HG02678 (cell line): ENCODE results near the gene CELA2A.
"Not testable (repeated sequence)": the region's sequence is repeated elsewhere in the genome, so short reads cannot be mapped to it uniquely, and the experiment has no call there.

Experiments used
- ATAC-seq: cut with Tn5 transposase; IDR thresholded peaks from one replicate; pipeline ENCODE4 v1.9.1; 2021; ENCODE audit warnings: mild to moderate bottlenecking, moderate library complexity; ENCODE audit not compliant: unreplicated experiment

Gene CELA2A

GRCh38 chr1:15444468-15445389, 11.8 kb upstream of the CELA2A start:
- no peak for ATAC-seq

GRCh38 chr1:15445390-15446122, 11.0 kb upstream of the CELA2A start:
- no peak for ATAC-seq

GRCh38 chr1:15446212-15446611, 10.3 kb upstream of the CELA2A start:
- no peak for ATAC-seq

- no peak for ATAC-seq
These were observed 7.6 kb upstream of the CELA2A start for GRCh38 chr1:15448877-15449462.

- ATAC-seq: no peak
These were observed 7.0 kb upstream of the CELA2A start for GRCh38 chr1:15449567-15449966.

- ATAC-seq: no peak
These were observed 5.4 kb upstream of the CELA2A start for GRCh38 chr1:15451014-15451722.

- ATAC-seq: no peak
These were observed 4.3 kb upstream of the CELA2A start for GRCh38 chr1:15452216-15452615.

- no peak for ATAC-seq
These were observed 3.5 kb upstream of the CELA2A start for GRCh38 chr1:15452866-15453571.

- no peak for ATAC-seq
These were observed 2.8 kb upstream of the CELA2A start for GRCh38 chr1:15453734-15454133.

GRCh38 chr1:15454256-15454655, 2.3 kb upstream of the CELA2A start:
- no peak for ATAC-seq

- ATAC-seq: no peak
These were observed 1.0 kb upstream of the CELA2A start for GRCh38 chr1:15455522-15455921.

- no peak for ATAC-seq
These were observed 1.1 kb downstream of the CELA2A start for GRCh38 chr1:15457585-15457984.

GRCh38 chr1:15458388-15458787, 1.9 kb downstream of the CELA2A start:
- ATAC-seq: not testable (repeated sequence)

- ATAC-seq: no peak
These were observed 3.5 kb downstream of the CELA2A start for GRCh38 chr1:15459771-15460707.

GRCh38 chr1:15460708-15461095, 4.2 kb downstream of the CELA2A start:
- no peak for ATAC-seq

- ATAC-seq: not testable (repeated sequence)
These were observed 6.7 kb downstream of the CELA2A start for GRCh38 chr1:15463064-15463800.

- ATAC-seq: not testable (repeated sequence)
These were observed 7.4 kb downstream of the CELA2A start for GRCh38 chr1:15463926-15464322.

GRCh38 chr1:15465674-15466073, 9.1 kb downstream of the CELA2A start:
- no peak for ATAC-seq
